ENCODE data around the gene VPS39. TPM values are rescaled to one million over a fixed set of nuclear protein-coding genes. Genes with fewer than 3 reads are reported as not detected.

VPS39 gene
- total RNA-seq, 1 donor: 69.1 TPM

DNA sequence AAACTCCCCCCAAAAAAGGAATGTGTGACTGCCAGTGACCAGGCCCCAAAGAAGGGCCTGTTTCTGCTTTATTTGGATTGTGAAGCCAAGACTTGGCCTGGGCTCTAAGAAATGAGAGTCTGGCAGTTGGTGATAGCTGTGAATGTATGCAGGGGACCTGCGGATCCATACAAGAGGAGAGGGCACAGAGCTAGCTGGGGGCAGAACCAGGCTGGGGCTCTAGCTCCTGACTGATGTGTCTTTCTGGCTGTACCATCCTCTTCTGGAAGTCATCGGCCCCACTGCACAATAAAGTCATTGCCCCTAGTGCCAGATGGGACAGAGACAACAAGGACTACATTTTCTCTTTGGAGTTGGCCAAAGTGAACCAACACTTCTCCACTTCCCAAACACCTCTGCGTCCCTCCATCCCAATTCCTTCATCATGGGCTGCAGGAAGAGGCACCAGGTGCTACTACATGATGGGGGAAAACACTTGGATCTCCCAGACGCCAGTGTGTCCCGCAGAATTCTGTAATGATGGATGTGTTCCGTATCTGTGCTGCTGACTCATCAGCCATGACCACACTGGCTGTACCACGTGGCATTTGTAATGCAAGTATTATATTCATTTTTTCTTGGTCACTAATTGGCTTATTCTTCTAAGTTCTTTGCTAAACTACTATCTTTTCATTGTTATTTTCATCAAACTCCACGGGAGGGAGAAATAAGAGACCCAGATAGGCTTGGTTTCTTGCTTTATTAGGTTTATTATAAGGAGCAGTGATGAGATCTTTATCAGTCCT is 49.9 kb downstream of the VPS39 start:
- Histone ChIP-seq H3K4me3 (ENCODE audit: insufficient read depth, low read length) (no peak overlapping the region), H4K20me1 (ENCODE audit: insufficient read depth, low read length) (no peaks in the 10 kb centered on the region), H3K9me3 (ENCODE audit: low read depth, low read length) (no peaks in the 10 kb centered on the region), H3K79me2 (ENCODE audit: insufficient read depth, low read length) (no peaks in the 10 kb centered on the region), H2AFZ (ENCODE audit: low read length) (no peak overlapping the region), H3K4me2 (ENCODE audit: insufficient read depth, low read length) (peak overlapping the region; percentile 59), H3K4me1 (ENCODE audit: insufficient read depth, low read length) (peaks cover 10% of the 10 kb centered on the region), H3K27me3 (ENCODE audit: insufficient read depth, low read length) (no peaks in the 10 kb centered on the region), H3K36me3 (ENCODE audit: insufficient read depth, low read length) (peaks cover 44% of the 10 kb centered on the region), H3K27ac (ENCODE audit: low read depth, low read length) (peak overlapping the region; percentile 15)
- TF ChIP-seq, protein P1, sequence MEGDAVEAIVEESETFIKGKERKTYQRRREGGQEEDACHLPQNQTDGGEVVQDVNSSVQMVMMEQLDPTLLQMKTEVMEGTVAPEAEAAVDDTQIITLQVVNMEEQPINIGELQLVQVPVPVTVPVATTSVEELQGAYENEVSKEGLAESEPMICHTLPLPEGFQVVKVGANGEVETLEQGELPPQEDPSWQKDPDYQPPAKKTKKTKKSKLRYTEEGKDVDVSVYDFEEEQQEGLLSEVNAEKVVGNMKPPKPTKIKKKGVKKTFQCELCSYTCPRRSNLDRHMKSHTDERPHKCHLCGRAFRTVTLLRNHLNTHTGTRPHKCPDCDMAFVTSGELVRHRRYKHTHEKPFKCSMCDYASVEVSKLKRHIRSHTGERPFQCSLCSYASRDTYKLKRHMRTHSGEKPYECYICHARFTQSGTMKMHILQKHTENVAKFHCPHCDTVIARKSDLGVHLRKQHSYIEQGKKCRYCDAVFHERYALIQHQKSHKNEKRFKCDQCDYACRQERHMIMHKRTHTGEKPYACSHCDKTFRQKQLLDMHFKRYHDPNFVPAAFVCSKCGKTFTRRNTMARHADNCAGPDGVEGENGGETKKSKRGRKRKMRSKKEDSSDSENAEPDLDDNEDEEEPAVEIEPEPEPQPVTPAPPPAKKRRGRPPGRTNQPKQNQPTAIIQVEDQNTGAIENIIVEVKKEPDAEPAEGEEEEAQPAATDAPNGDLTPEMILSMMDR (IDR thresholded peaks at IDR 0.05; ENCODE audit: extremely low read depth, low read depth, low read length): no peak
- DNase-seq (ENCODE audit: insufficient read length, low spot score, missing footprints): peak; percentile 95

DNA sequence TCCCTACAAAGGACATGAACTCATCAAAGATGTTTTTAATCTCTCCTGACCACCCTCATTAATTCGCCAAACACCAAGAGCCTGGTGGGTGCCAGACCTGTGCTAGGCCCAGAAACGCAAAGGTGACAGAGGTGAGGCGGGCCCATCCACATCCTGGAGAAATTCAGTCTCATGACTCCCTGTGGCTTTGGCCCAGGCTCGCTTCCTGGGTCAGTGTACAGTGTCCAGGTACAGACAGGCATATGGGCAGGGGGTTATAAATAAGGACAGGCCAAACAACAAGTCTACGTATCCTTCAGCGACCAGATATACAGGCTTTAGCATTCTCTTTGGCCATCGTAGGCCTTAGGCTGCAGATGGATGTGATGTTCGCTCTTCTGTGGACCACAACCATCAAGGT is 50.7 kb downstream of the VPS39 start:
- TF ChIP-seq, protein P1 (IDR thresholded peaks at IDR 0.05; ENCODE audit: extremely low read depth, low read depth, low read length): no peak
- peaks cover 36% of the 10 kb centered on the region for H3K36me3 ChIP-seq (ENCODE audit: insufficient read depth, low read length)
- no peak overlapping the region for H3K27ac ChIP-seq (ENCODE audit: low read depth, low read length)
- no peaks in the 10 kb centered on the region for H3K9me3 ChIP-seq (ENCODE audit: low read depth, low read length)
- no peaks in the 10 kb centered on the region for H4K20me1 ChIP-seq (ENCODE audit: insufficient read depth, low read length)
- H3K4me1 ChIP-seq (ENCODE audit: insufficient read depth, low read length): peaks cover 10% of the 10 kb centered on the region
- no peaks in the 10 kb centered on the region for H3K79me2 ChIP-seq (ENCODE audit: insufficient read depth, low read length)
- no peak for DNase-seq (ENCODE audit: insufficient read length, low spot score, missing footprints)
- no peak overlapping the region for H2AFZ ChIP-seq (ENCODE audit: low read length)
- H3K4me2 ChIP-seq (ENCODE audit: insufficient read depth, low read length): no peak overlapping the region
- no peak overlapping the region for H3K4me3 ChIP-seq (ENCODE audit: insufficient read depth, low read length)
- no peaks in the 10 kb centered on the region for H3K27me3 ChIP-seq (ENCODE audit: insufficient read depth, low read length)

DNA sequence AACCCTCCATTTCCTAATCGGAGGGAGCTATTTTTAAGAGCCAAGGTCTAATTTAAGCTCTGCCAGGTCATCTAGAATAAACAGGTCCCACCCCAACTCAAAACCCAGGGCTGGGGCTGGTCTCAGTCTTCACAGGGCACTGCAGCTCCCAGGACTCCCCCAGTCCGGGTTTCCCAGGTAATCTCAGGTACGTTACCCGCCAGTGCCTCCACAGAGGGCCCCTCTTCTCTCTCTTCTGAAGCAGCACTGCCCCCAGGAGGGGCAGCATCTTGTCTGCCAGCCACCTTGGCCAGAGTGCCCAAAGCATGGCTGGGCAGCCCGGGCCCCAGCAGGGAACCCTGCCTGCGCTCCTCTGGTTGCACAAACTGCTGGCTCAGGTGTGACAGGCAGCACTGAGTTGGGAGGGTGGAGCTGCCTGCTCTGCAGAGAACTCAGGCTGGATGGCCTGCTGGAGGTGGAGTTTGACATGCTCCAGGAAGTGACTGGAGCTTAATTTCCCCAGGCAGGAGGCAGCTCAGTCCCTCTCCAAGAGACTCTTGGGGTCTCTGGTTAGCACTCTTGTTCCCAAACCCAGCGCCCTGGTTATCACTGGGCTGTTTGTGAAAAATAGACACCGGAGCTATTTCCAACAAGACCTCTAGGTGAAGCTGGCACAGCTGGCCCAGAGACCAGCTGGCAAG is 51.7 kb downstream of the VPS39 start, which contains the start of gene PLA2G4F:
Gene PLA2G4F, minus strand, starts transcription at position 394 of the 680 bp plus-strand sequence. Its CDS starts 87 bp downstream, at position 307.
- DNase-seq (ENCODE audit: insufficient read length, low spot score, missing footprints): no peak
- H3K27me3 ChIP-seq (ENCODE audit: insufficient read depth, low read length): no peaks in the 10 kb centered on the region
- H4K20me1 ChIP-seq (ENCODE audit: insufficient read depth, low read length): no peaks in the 10 kb centered on the region
- H3K27ac ChIP-seq (ENCODE audit: low read depth, low read length): no peak within 1 kb of the TSS
- peaks cover 18% of the 10 kb centered on the region for H3K4me1 ChIP-seq (ENCODE audit: insufficient read depth, low read length)
- H3K36me3 ChIP-seq (ENCODE audit: insufficient read depth, low read length): peaks cover 26% of the 10 kb centered on the region
- H3K4me3 ChIP-seq (ENCODE audit: insufficient read depth, low read length): no peak within 1 kb of the TSS
- H3K9me3 ChIP-seq (ENCODE audit: low read depth, low read length): no peaks in the 10 kb centered on the region
- H3K4me2 ChIP-seq (ENCODE audit: insufficient read depth, low read length): no peak within 1 kb of the TSS
- H3K79me2 ChIP-seq (ENCODE audit: insufficient read depth, low read length): no peaks in the 10 kb centered on the region
- no peak within 1 kb of the TSS for H2AFZ ChIP-seq (ENCODE audit: low read length)
- TF ChIP-seq, protein P1 (IDR thresholded peaks at IDR 0.05; ENCODE audit: extremely low read depth, low read depth, low read length): no peak

Measured in osteoblast (primary cell).